SH-SY5Y (cell line): ENCODE results near the gene P2RY12.

Source experiments
- GATA2 ChIP-seq: IDR thresholded peaks from 2 replicates; pipeline ENCODE4 v1.6.1; 2011; ENCODE audit warnings: mild to moderate bottlenecking, low read depth, low read length
- GATA3 ChIP-seq: IDR thresholded peaks from 2 replicates; pipeline ENCODE4 v1.6.1; 2011; ENCODE audit warnings: low read depth, mild to moderate bottlenecking, low read length, moderate library complexity

GRCh38 chr3:151398895-151399294 lies 14.3 kb upstream of the P2RY12 start:
- TF ChIP-seq GATA3 (no peak), GATA2 (no peak)
